MCF 10A (cell line): ENCODE data around the gene TKTL1. TPM values are rescaled to one million over a fixed set of nuclear protein-coding genes. Genes with fewer than 3 reads are reported as not detected.

Experiments used
- BruUV-seq: library from RNA; stranded (reverse); fragments of 400-500 nt; replicated peaks from 2 replicates; lab custom pipeline; 2021; lab: Mats Ljungman, UMichigan
- CTCF ChIA-PET: fragments of 300-600 bp; sonication (Branson Sonifier 250); formaldehyde crosslinking; extraction: SDS; loops from one replicate; lab custom pipeline; 2021; ENCODE audit warnings: antibody characterized with exemption, inconsistent platforms; lab: Yijun Ruan, JAX
- POLR2A ChIA-PET: fragments of 300-600, 350-650 bp; sonication (Branson Sonifier 250); formaldehyde crosslinking; extraction: SDS; loops from one replicate; lab custom pipeline; 2020; ENCODE audit warnings: antibody characterized with exemption, inconsistent platforms; lab: Yijun Ruan, JAX
- DNase-seq: peaks from one replicate; pipeline ENCODE4 v3.0.0-alpha.2; 2018; ENCODE audit not compliant: unreplicated experiment
- H3K27ac Mint-ChIP-seq: one replicate; pipeline ENCODE4 v1.8.0; 2022; ENCODE audit warnings: mild to moderate bottlenecking, low read depth, mixed read lengths; ENCODE audit not compliant: unreplicated experiment
- H3K27me3 Mint-ChIP-seq: one replicate; pipeline ENCODE4 v1.8.0; 2022; ENCODE audit warnings: mixed read lengths; ENCODE audit not compliant: insufficient read depth, unreplicated experiment
- H3K36me3 Mint-ChIP-seq: one replicate; pipeline ENCODE4 v1.8.0; 2022; ENCODE audit warnings: mild to moderate bottlenecking, moderate library complexity, mixed read lengths; ENCODE audit not compliant: insufficient read depth, unreplicated experiment
- H3K4me1 Mint-ChIP-seq: one replicate; pipeline ENCODE4 v1.8.0; 2022; ENCODE audit warnings: mixed read lengths; ENCODE audit not compliant: insufficient read depth, unreplicated experiment
- H3K4me3 Mint-ChIP-seq: one replicate; pipeline ENCODE4 v1.8.0; 2022; ENCODE audit warnings: mild to moderate bottlenecking, moderate library complexity, mixed read lengths; ENCODE audit not compliant: unreplicated experiment
- H3K9me3 Mint-ChIP-seq: one replicate; pipeline ENCODE4 v1.8.0; 2022; ENCODE audit warnings: mixed read lengths; ENCODE audit not compliant: unreplicated experiment
- CTCF ChIP-seq: fragments of 200-600 bp; IDR thresholded peaks from one replicate; pipeline ENCODE4 v1.8.0; 2022; ENCODE audit warnings: antibody characterized with exemption, mild to moderate bottlenecking; ENCODE audit not compliant: unreplicated experiment
- intact Hi-C: fragments of 100-400 bp; cut with micrococcal nuclease; formaldehyde crosslinking; loops from 2 replicates; pipeline ENCODE4 v1.14.1; 2022
- total RNA-seq: library from RNA; stranded (reverse); gene quantifications from 2 replicates; pipeline ENCODE4 v1.2.3, GENCODE V29; 2022

The TKTL1 gene
- total RNA-seq, 1 experiment from 2014 or later: not detected

DNA sequence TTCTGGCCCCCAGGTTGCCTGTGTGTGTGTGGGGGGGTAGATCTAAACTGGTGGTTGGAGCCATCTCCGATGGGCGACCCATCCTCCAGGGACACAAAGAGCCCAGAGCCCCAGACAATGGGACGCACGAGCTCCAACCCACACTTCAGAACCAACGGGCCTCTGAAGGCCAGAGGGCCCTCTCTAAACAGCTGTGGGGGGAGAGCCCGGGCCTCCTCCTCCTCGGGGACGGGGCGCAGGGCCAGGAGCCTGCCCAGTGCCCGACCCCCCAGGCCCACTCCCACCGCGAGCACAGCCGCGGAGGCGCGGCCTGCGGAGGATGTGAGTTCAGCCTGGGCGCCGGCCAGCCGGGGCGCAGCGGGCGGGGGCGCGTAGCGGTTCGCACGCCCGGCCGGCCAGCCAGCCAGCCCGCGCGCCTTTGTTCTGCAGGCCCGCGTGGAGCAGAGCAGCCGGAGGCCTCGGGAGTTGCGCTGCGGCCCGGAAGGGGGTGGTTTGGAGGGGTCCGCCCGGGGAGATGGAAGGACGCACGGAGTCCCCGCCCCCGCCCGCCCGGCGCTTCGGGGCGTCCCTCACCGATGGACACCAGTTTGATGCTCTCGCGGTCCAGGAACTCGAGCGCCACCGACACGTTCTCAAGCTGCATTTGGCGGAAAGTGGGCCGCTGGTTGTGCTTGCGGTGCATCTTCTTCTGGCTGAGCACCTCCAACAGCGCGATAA, 74.9 kb downstream of the TKTL1 start:
- CTCF ChIA-PET: no interaction called here
- H3K27ac Mint-ChIP-seq: peak overlapping the region; percentile 94
- POLR2A ChIA-PET: interaction anchor here (0.6 to 2.8 kb wide), 13 partner anchors 9 to 349 kb away, joined by 3 to 15 read pairs (median 5); partner anchors contain the start of genes EMD, FAM3A, RPL10 and UBL4A
- TSS peak; percentile 52 for BruUV-seq
- peaks cover 33% of the 10 kb centered on the region for H3K36me3 Mint-ChIP-seq
- H3K27me3 Mint-ChIP-seq: no peaks in the 10 kb centered on the region
- TF ChIP-seq CTCF: no peak
- peaks cover 8% of the 10 kb centered on the region for H3K4me1 Mint-ChIP-seq
- intact Hi-C loops: no loop called here
- peak overlapping the region; percentile 75 for H3K4me3 Mint-ChIP-seq
- no peak for DNase-seq
- H3K9me3 Mint-ChIP-seq: no peaks in the 10 kb centered on the region

DNA sequence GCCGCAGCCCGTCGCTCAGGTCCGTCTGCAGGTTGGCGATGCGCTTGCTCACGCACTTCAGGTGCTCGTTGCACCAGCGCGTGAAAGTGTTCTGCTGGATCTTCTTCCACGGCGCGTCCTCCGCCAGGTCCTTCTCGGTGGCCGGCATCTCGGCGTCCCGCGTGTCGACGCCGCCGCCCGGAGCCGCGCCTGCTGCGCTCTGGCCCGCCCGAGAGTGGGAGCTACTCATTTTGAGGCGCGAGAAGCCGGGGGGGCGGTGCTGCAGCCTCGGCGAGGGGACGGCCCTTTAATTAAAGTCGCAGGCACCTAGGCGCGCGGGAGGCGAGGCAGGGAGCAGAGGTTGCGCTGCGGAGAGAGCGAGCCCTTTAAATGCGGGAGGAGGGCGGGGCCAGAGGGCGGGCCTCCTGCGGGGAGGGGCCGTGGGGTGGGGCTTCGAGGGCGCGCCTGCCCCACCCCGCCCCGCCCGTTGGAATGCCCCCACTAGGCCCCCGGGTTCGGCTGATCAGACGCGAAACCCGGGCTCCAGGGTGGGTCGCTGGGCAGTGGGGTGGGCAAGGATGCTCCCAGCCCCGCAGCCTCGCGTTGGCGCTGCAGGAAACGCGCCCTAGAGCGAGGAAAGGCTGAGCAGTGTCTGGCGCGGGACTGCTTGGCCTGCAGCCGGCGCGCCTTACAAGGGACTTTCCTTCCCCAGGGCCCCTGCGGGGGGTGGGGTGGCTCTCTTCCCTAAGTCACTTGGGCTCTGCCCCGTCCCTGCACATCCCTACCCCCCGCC, 75.6 kb downstream of the TKTL1 start:
- CTCF ChIA-PET: interaction anchor here (3.1 kb wide), 1 partner anchor 163 kb away, joined by 54 read pairs; no protein-coding TSS in a partner anchor
- Mint-ChIP-seq H3K9me3 (no peaks in the 10 kb centered on the region), H3K4me1 (peaks cover 8% of the 10 kb centered on the region), H3K36me3 (peaks cover 31% of the 10 kb centered on the region), H3K4me3 (peak overlapping the region; percentile 75), H3K27me3 (no peaks in the 10 kb centered on the region), H3K27ac (peak overlapping the region; percentile 54)
- DNase-seq: peak; percentile 93
- intact Hi-C loops: no loop called here
- no peak for TF ChIP-seq CTCF
- BruUV-seq: no TSS peak
- POLR2A ChIA-PET: interaction anchor here (0.6 to 2.8 kb wide), 12 partner anchors 8 to 350 kb away, joined by 3 to 15 read pairs (median 4); partner anchors contain the start of genes EMD, FAM3A, RPL10 and UBL4A

- H3K4me3 Mint-ChIP-seq: peak overlapping the region; percentile 75
- H3K36me3 Mint-ChIP-seq: peaks cover 25% of the 10 kb centered on the region
- intact Hi-C loops: no loop called here
- CTCF ChIA-PET: interaction anchor here (0.6 to 3.1 kb wide), 2 partner anchors 64 to 163 kb away, joined by 3 to 54 read pairs; no protein-coding TSS in a partner anchor
- no peaks in the 10 kb centered on the region for H3K27me3 Mint-ChIP-seq
- peaks cover 8% of the 10 kb centered on the region for H3K4me1 Mint-ChIP-seq
- no peaks in the 10 kb centered on the region for H3K9me3 Mint-ChIP-seq
- no peak for TF ChIP-seq CTCF
- no TSS peak for BruUV-seq
- H3K27ac Mint-ChIP-seq: no peak overlapping the region
- POLR2A ChIA-PET: interaction anchor here (0.6 to 0.8 kb wide), 2 partner anchors 26 to 362 kb away, joined by 3 read pairs; no protein-coding TSS in a partner anchor
- no peak for DNase-seq
Observed at GRCh38 chrX:154371789-154372300, 76.2 kb downstream of the TKTL1 start.
